Left ventricle myocardium inferior (tissue), 1 donor: ENCODE measurements around the gene AKAP10. TPM values are rescaled to one million over a fixed set of nuclear protein-coding genes. Genes with fewer than 3 reads are reported as not detected.
"Not testable (repeated sequence)": the region's sequence is repeated elsewhere in the genome, so short reads cannot be mapped to it uniquely, and the experiment has no call there.

Experiments
- DNase-seq: peaks from one replicate; pipeline ENCODE4 v3.0.0-alpha.2; 2020
- H3K27ac ChIP-seq: fragments of 200-600 bp; replicated peaks from 2 replicates; pipeline ENCODE4 v1.8.0; 2021
- H3K27me3 ChIP-seq: fragments of 200-600 bp; 2 replicates; pipeline ENCODE4 v1.8.0; 2021; ENCODE audit warnings: low read depth
- H3K36me3 ChIP-seq: fragments of 200-600 bp; 2 replicates; pipeline ENCODE4 v1.8.0; 2021
- H3K4me1 ChIP-seq: fragments of 200-600 bp; 2 replicates; pipeline ENCODE4 v1.8.0; 2021
- H3K4me3 ChIP-seq: fragments of 200-600 bp; 2 replicates; pipeline ENCODE4 v1.8.0; 2021; ENCODE audit warnings: mild to moderate bottlenecking, moderate library complexity
- H3K9me3 ChIP-seq: fragments of 200-600 bp; replicated peaks from 2 replicates; pipeline ENCODE4 v1.8.0; 2021
- CTCF ChIP-seq: fragments of 200-600 bp; IDR thresholded peaks from 2 replicates; pipeline ENCODE4 v1.8.0; 2021; ENCODE audit warnings: antibody characterized with exemption, mild to moderate bottlenecking, borderline replicate concordance
- intact Hi-C: fragments of 100-400 bp; cut with micrococcal nuclease; formaldehyde crosslinking; loops from one replicate; pipeline ENCODE4 v1.11.0; 2022
- total RNA-seq: library from RNA; stranded (reverse); fragmentation: NEBNext Ultra II Directional; extraction: Animal tissue kit (Norgen Biotek cat#: 25700); gene quantifications from one replicate; pipeline ENCODE4 v1.2.1, GENCODE V29; 2021
- donor health status: DM: no; HTN: yes; CAD: no; lungs with severe emphysema.

The AKAP10 gene
- total RNA-seq, 1 donor from 2014 or later, result 12.9 TPM

- Histone ChIP-seq H3K36me3 (peaks cover 92% of the 10 kb centered on the region), H3K4me1 (no peaks in the 10 kb centered on the region), H3K27me3 (no peaks in the 10 kb centered on the region), H3K9me3 (no peaks in the 10 kb centered on the region), H3K27ac (no peak overlapping the region), H3K4me3 (no peak overlapping the region)
- TF ChIP-seq CTCF, result no peak
- intact Hi-C loops, result no loop called here
- DNase-seq, result no peak
Measured at GRCh38 chr17:19904412-19904811, 73.2 kb downstream of the AKAP10 start.

GRCh38 chr17:19900809-19901208 is 76.8 kb downstream of the AKAP10 start:
- Histone ChIP-seq H3K9me3 (no peaks in the 10 kb centered on the region), H3K4me3 (no peak overlapping the region), H3K27me3 (no peaks in the 10 kb centered on the region), H3K4me1 (peaks cover 8% of the 10 kb centered on the region), H3K36me3 (peaks cover 56% of the 10 kb centered on the region), H3K27ac (no peak overlapping the region)
- intact Hi-C loops, result no loop called here
- no peak for TF ChIP-seq CTCF
- DNase-seq, result no peak

- intact Hi-C loops, result no loop called here
- no peak for TF ChIP-seq CTCF
- Histone ChIP-seq H3K36me3 (peaks cover 27% of the 10 kb centered on the region), H3K27me3 (no peaks in the 10 kb centered on the region), H3K9me3 (no peaks in the 10 kb centered on the region), H3K4me3 (no peak overlapping the region), H3K4me1 (peaks cover 8% of the 10 kb centered on the region), H3K27ac (no peak overlapping the region)
- DNase-seq, result no peak
Measured at GRCh38 chr17:19897903-19898302, 79.7 kb downstream of the AKAP10 start.

- peaks cover 8% of the 10 kb centered on the region for H3K4me1 ChIP-seq
- TF ChIP-seq CTCF, result no peak
- no peaks in the 10 kb centered on the region for H3K27me3 ChIP-seq
- H3K4me3 ChIP-seq, result no peak overlapping the region
- intact Hi-C loops, result no loop called here
- no peaks in the 10 kb centered on the region for H3K9me3 ChIP-seq
- DNase-seq, result peak; percentile 53
- no peak overlapping the region for H3K27ac ChIP-seq
- H3K36me3 ChIP-seq, result peaks cover 22% of the 10 kb centered on the region
Measured at GRCh38 chr17:19897090-19897837, 80.4 kb downstream of the AKAP10 start.

GRCh38 chr17:19896679-19897078 is 80.9 kb downstream of the AKAP10 start:
- H3K36me3 ChIP-seq, result peaks cover 16% of the 10 kb centered on the region
- DNase-seq, result no peak
- no peak overlapping the region for H3K4me3 ChIP-seq
- TF ChIP-seq CTCF, result no peak
- H3K9me3 ChIP-seq, result no peaks in the 10 kb centered on the region
- intact Hi-C loops, result no loop called here
- H3K27ac ChIP-seq, result no peak overlapping the region
- no peaks in the 10 kb centered on the region for H3K27me3 ChIP-seq
- peaks cover 8% of the 10 kb centered on the region for H3K4me1 ChIP-seq

GRCh38 chr17:19890554-19890953 is 87.1 kb downstream of the AKAP10 start:
- DNase-seq, H3K4me3 ChIP-seq, H3K4me1 ChIP-seq, H3K36me3 ChIP-seq, H3K27ac ChIP-seq, intact Hi-C loops, H3K27me3 ChIP-seq, H3K9me3 ChIP-seq: not testable (repeated sequence)

- H3K36me3 ChIP-seq, H3K4me3 ChIP-seq, intact Hi-C loops, H3K9me3 ChIP-seq, H3K27me3 ChIP-seq, DNase-seq, H3K4me1 ChIP-seq, H3K27ac ChIP-seq: not testable (repeated sequence)
Measured at GRCh38 chr17:19890001-19890400, 87.6 kb downstream of the AKAP10 start.
